ENCODE results near the gene CELA3B. TPM values are rescaled to one million over a fixed set of nuclear protein-coding genes. Genes with fewer than 3 reads are reported as not detected.

CELA3B gene
- total and polyA plus RNA-seq, 7 donors, result 0.20 to 6.9 (median 6.0) TPM; not detected in 4

GRCh38 chr1:21932127-21932526 lies 44.7 kb upstream of the CELA3B start:
- WGBS, 2 donors, result 75 to 80% methylated on average over 7 of the region's 7 CpGs
- TF ChIP-seq POLR2AphosphoS5 (IDR thresholded peaks at IDR 0.05) (peak; percentile 74 to 85 (median 76)), CTCF (IDR thresholded peaks at IDR 0.05) (no peak), POLR2A (IDR thresholded peaks at IDR 0.05) (no peak), EP300 (IDR thresholded peaks at IDR 0.05) (peak in 1 of 4 donors; percentile 69)
- Histone ChIP-seq H3K36me3 (no peaks in the 10 kb centered on the region), H3K4me3 (peak overlapping the region in 2 of 4 donors; percentile 8 to 95), H3K9me3 (no peaks in the 10 kb centered on the region), H3K27me3 (no peaks in the 10 kb centered on the region), H3K4me1 (peaks cover 0 to 89% (median 84%) of the 10 kb centered on the region in 4 donors), H3K27ac (peak overlapping the region; percentile 90 to 99 (median 98))
- intact Hi-C loops (cut with DNase I), result loop anchor here (2.0 to 10.0 kb wide), 2 partner anchors 23 to 597 kb away; no protein-coding TSS in a partner anchor
- peak; percentile 91 for DNase-seq

- H3K4me1 ChIP-seq, result peaks cover 0 to 86% (median 82%) of the 10 kb centered on the region in 4 donors
- WGBS, 2 donors, result 37 to 38% methylated on average over 19 of the region's 19 CpGs
- TF ChIP-seq POLR2AphosphoS5 (IDR thresholded peaks at IDR 0.05) (peak; percentile 64 to 83 (median 66)), CTCF (IDR thresholded peaks at IDR 0.05) (no peak), EP300 (IDR thresholded peaks at IDR 0.05) (no peak), POLR2A (IDR thresholded peaks at IDR 0.05) (peak; percentile 7 to 11)
- no peaks in the 10 kb centered on the region for H3K36me3 ChIP-seq
- H3K9me3 ChIP-seq, result no peaks in the 10 kb centered on the region
- peak overlapping the region; percentile 90 to 99 (median 98) for H3K27ac ChIP-seq
- intact Hi-C loops (cut with DNase I), result loop anchor here (2.0 to 10.0 kb wide), 2 partner anchors 25 to 599 kb away; no protein-coding TSS in a partner anchor
- peak; percentile 94 for DNase-seq
- peak overlapping the region; percentile 12 to 95 (median 84) for H3K4me3 ChIP-seq
- H3K27me3 ChIP-seq, result no peaks in the 10 kb centered on the region
Observed at GRCh38 chr1:21933397-21934248, 43.2 kb upstream of the CELA3B start.

- Histone ChIP-seq H3K27me3 (no peaks in the 10 kb centered on the region), H3K4me1 (peaks cover 0 to 88% (median 85%) of the 10 kb centered on the region in 4 donors), H3K27ac (peak overlapping the region; percentile 90 to 99 (median 98)), H3K9me3 (no peaks in the 10 kb centered on the region), H3K4me3 (peak overlapping the region; percentile 67 to 95 (median 84)), H3K36me3 (no peaks in the 10 kb centered on the region)
- TF ChIP-seq CTCF (IDR thresholded peaks at IDR 0.05) (no peak), POLR2AphosphoS5 (IDR thresholded peaks at IDR 0.05) (peak in 2 of 4 donors; percentile 22 to 33), EP300 (IDR thresholded peaks at IDR 0.05) (no peak), POLR2A (IDR thresholded peaks at IDR 0.05) (no peak)
- no peak for DNase-seq
- 21 to 55% methylated on average over 10 of the region's 10 CpGs for WGBS, 2 donors
- intact Hi-C loops (cut with DNase I), result loop anchor here (10.0 kb wide), 1 partner anchor 601 kb away; no protein-coding TSS in a partner anchor
Observed at GRCh38 chr1:21935393-21935804, 41.4 kb upstream of the CELA3B start.

- Histone ChIP-seq H3K36me3 (no peaks in the 10 kb centered on the region), H3K4me3 (peak overlapping the region; percentile 67 to 95 (median 84)), H3K4me1 (peaks cover 0 to 88% (median 84%) of the 10 kb centered on the region in 4 donors), H3K27ac (peak overlapping the region; percentile 90 to 99 (median 98)), H3K9me3 (no peaks in the 10 kb centered on the region), H3K27me3 (no peaks in the 10 kb centered on the region)
- peak; percentile 72 for DNase-seq
- intact Hi-C loops (cut with DNase I), result loop anchor here (10.0 kb wide), 1 partner anchor 601 kb away; no protein-coding TSS in a partner anchor
- TF ChIP-seq EP300 (IDR thresholded peaks at IDR 0.05), result no peak
- peak in 1 of 4 donors; percentile 25 for TF ChIP-seq POLR2AphosphoS5 (IDR thresholded peaks at IDR 0.05)
- 6 to 33% methylated on average over 8 of the region's 8 CpGs for WGBS, 2 donors
Observed at GRCh38 chr1:21935891-21936365, 40.9 kb upstream of the CELA3B start.

Measured in sigmoid colon (tissue), 7 donors.